ENCODE measurements around the gene PRKAA1.

The PRKAA1 gene

GRCh38 chr5:40778133-40778532 lies 20.0 kb downstream of the PRKAA1 start:
- Histone ChIP-seq H3K27ac (replicated peaks) (no peak overlapping the region), H3K27me3 (ENCODE audit: insufficient read depth, poor library complexity, severe bottlenecking) (no peaks in the 10 kb centered on the region), H3K4me3 (replicated peaks; ENCODE audit: insufficient read depth, low read length) (no peak overlapping the region)
- TF ChIP-seq SPI1 (IDR thresholded peaks at IDR 0.05; ENCODE audit: borderline replicate concordance, low read depth) (no peak), CTCF (IDR thresholded peaks at IDR 0.05; ENCODE audit: insufficient read depth, low read length) (no peak)
- no peak for DNase-seq (ENCODE audit: low read depth in 1 of 2, low spot score in 1 of 2)

GRCh38 chr5:40776658-40776977 lies 21.6 kb downstream of the PRKAA1 start:
- H3K27ac ChIP-seq (replicated peaks): no peak overlapping the region
- TF ChIP-seq CTCF (IDR thresholded peaks at IDR 0.05; ENCODE audit: insufficient read depth, low read length) (no peak), REST (IDR thresholded peaks at IDR 0.05; ENCODE audit: insufficient replicate concordance, low read depth) (no peak), SPI1 (IDR thresholded peaks at IDR 0.05; ENCODE audit: borderline replicate concordance, low read depth) (no peak), GABPA (IDR thresholded peaks at IDR 0.05; ENCODE audit: low read depth) (no peak), POLR2AphosphoS5 (IDR thresholded peaks at IDR 0.05; ENCODE audit: low read depth) (no peak)
- no peaks in the 10 kb centered on the region for H3K27me3 ChIP-seq (ENCODE audit: insufficient read depth, poor library complexity, severe bottlenecking)
- H3K4me3 ChIP-seq (replicated peaks; ENCODE audit: insufficient read depth, low read length): no peak overlapping the region
- DNase-seq (ENCODE audit: low read depth in 1 of 2, low spot score in 1 of 2): no peak

DNA sequence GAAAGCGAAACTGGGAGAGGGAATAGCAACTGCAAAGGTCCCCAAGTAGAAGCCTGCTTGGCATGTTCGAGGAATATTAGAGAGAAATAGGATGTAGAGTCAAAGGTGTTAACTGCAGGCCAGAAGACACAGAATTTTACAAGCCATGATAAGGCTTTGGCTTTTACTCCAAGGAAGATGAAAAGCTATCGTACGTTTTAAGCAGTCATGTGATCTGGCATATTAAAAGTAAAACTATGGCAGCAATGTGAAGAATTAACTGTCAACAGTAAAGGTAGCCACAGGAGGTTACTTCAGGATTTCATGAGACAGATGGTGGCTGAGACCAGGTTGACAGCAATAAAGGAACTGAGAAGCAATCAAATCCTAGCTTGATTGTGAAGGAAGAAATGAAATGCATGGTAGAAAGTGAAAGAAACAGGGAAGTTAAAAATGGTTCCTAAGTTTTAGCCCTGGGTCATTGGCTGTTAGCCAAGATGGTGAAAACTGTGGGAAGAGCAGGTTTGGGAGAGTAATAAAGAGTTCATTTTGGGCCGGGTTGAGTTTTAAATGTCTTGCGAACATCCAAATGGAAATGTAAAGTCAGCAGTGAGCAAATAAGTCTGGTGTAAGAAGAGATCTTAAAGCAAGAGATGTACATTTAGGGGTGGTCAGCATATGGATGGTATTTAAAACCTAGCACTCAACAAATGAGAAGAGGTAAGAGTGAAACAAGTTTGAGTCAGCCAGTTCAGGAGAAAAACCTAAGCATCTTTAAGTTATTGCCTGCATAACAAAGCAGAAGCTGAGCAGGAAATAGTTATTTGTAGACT lies 22.1 kb downstream of the PRKAA1 start:
- no peak for TF ChIP-seq POLR2AphosphoS5 (IDR thresholded peaks at IDR 0.05; ENCODE audit: low read depth)
- TF ChIP-seq SPI1 (IDR thresholded peaks at IDR 0.05; ENCODE audit: borderline replicate concordance, low read depth): no peak
- TF ChIP-seq GABPA (IDR thresholded peaks at IDR 0.05; ENCODE audit: low read depth): no peak
- no peak for DNase-seq (ENCODE audit: low read depth in 1 of 2, low spot score in 1 of 2)
- no peak overlapping the region for H3K27ac ChIP-seq (replicated peaks)
- H3K4me3 ChIP-seq (replicated peaks; ENCODE audit: insufficient read depth, low read length): no peak overlapping the region
- no peaks in the 10 kb centered on the region for H3K27me3 ChIP-seq (ENCODE audit: insufficient read depth, poor library complexity, severe bottlenecking)

DNA sequence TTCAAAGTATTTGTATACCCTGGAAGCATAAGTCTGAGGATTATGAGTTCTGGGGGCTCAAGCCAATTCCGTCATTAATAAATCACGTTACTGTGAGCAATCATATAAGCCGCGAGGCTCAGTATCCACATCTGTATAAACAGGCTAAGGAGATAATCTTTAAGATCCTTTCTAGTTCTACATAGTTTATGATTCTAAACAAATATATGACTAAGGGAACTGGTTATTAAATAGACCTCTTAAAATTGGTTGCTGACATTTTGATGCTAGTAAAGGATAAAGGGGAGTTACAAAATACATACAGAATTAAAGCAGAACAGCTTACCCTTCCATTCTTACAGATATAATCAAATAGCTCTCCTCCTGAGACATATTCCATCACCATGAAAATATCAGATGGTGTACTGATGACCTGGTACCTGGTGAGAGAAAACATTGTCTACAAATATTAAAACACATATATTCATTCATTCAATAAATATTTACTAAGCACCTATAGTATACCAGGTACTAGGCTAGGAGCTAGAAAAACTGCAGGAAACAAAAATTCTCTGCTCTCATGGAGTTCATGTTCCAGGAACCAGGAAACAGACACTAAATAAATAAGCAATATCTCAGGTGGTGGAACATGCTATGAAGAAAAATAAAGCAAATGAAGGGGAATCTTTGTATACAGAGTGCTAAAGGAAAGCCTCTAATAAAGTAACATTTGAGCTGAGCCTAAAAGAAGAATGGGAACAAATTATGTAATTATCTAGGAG lies 22.9 kb downstream of the PRKAA1 start:
- no peak for DNase-seq (ENCODE audit: low read depth in 1 of 2, low spot score in 1 of 2)
- no peak for TF ChIP-seq CTCF (IDR thresholded peaks at IDR 0.05; ENCODE audit: insufficient read depth, low read length)
- TF ChIP-seq GABPA (IDR thresholded peaks at IDR 0.05; ENCODE audit: low read depth): no peak
- TF ChIP-seq REST (IDR thresholded peaks at IDR 0.05; ENCODE audit: insufficient replicate concordance, low read depth): no peak
- no peak for TF ChIP-seq SPI1 (IDR thresholded peaks at IDR 0.05; ENCODE audit: borderline replicate concordance, low read depth)
- no peak for TF ChIP-seq POLR2AphosphoS5 (IDR thresholded peaks at IDR 0.05; ENCODE audit: low read depth)
- H3K4me3 ChIP-seq (replicated peaks; ENCODE audit: insufficient read depth, low read length): no peak overlapping the region
- H3K27me3 ChIP-seq (ENCODE audit: insufficient read depth, poor library complexity, severe bottlenecking): no peaks in the 10 kb centered on the region
- H3K27ac ChIP-seq (replicated peaks): no peak overlapping the region
